GOT3 (cell line): ENCODE measurements around the gene EHMT1.

Source experiments
- DNase-seq: peaks from one replicate; lab custom pipeline; 2025; ENCODE audit warnings: mixed read lengths; lab: John Stamatoyannopoulos, UW

EHMT1 gene

GRCh38 chr9:137647096-137647714 is 28.4 kb downstream of the EHMT1 start:
- DNase-seq = no peak

- no peak for DNase-seq
Observed at GRCh38 chr9:137648396-137648795, 29.6 kb downstream of the EHMT1 start.

- no peak for DNase-seq
Observed at GRCh38 chr9:137649553-137649952, 30.7 kb downstream of the EHMT1 start.

GRCh38 chr9:137650259-137650658 is 31.5 kb downstream of the EHMT1 start:
- no peak for DNase-seq

- DNase-seq = no peak
Observed at GRCh38 chr9:137650779-137651178, 32.0 kb downstream of the EHMT1 start.

- no peak for DNase-seq
Observed at GRCh38 chr9:137656416-137656815, 37.6 kb downstream of the EHMT1 start.

GRCh38 chr9:137657606-137658005 is 38.8 kb downstream of the EHMT1 start:
- no peak for DNase-seq

- no peak for DNase-seq
Observed at GRCh38 chr9:137658781-137659180, 40.0 kb downstream of the EHMT1 start.

- DNase-seq = no peak
Observed at GRCh38 chr9:137660144-137660543, 41.3 kb downstream of the EHMT1 start.

- DNase-seq = no peak
Observed at GRCh38 chr9:137663584-137663983, 44.8 kb downstream of the EHMT1 start.

GRCh38 chr9:137664676-137665075 is 45.9 kb downstream of the EHMT1 start:
- DNase-seq = no peak

- DNase-seq = no peak
Observed at GRCh38 chr9:137665226-137665625, 46.4 kb downstream of the EHMT1 start.

GRCh38 chr9:137665697-137666512 is 47.1 kb downstream of the EHMT1 start:
- DNase-seq = no peak

GRCh38 chr9:137666513-137666822 is 47.7 kb downstream of the EHMT1 start:
- DNase-seq = no peak

GRCh38 chr9:137666955-137667670 is 48.3 kb downstream of the EHMT1 start:
- no peak for DNase-seq

GRCh38 chr9:137668203-137668602 is 49.4 kb downstream of the EHMT1 start:
- no peak for DNase-seq

GRCh38 chr9:137669261-137669672 is 50.5 kb downstream of the EHMT1 start:
- DNase-seq = no peak

GRCh38 chr9:137670391-137671195 is 51.8 kb downstream of the EHMT1 start:
- DNase-seq = no peak

GRCh38 chr9:137671196-137671538 is 52.4 kb downstream of the EHMT1 start:
- DNase-seq = no peak

GRCh38 chr9:137671721-137672120 is 52.9 kb downstream of the EHMT1 start:
- DNase-seq = no peak

- no peak for DNase-seq
Observed at GRCh38 chr9:137672907-137673791, 54.3 kb downstream of the EHMT1 start.
